Body of pancreas (tissue), 4 donors: ENCODE results near the gene MYEOV.

ENCODE experiments used
- POLR2A ChIP-seq, 3 donors: fragments of 450-650 bp; IDR thresholded peaks; one replicate each; pipeline ENCODE4 v1.6.1; 2016; ENCODE audit warnings: antibody characterized with exemption in 3 of 3, mild to moderate bottlenecking in 2 of 3
- TF ChIP-seq, protein P1 (sequence below), 7 experiments: fragments of 450-650 bp in 4 of 7; fragments of 200-600 bp in 3 of 7; sonication (generic) in 3 of 7; IDR thresholded peaks; one replicate each; pipeline ENCODE4 v1.5.1; 2016 to 2019; ENCODE audit warnings: antibody characterized with exemption in 7 of 7

- no peak for TF ChIP-seq POLR2A (IDR thresholded peaks at IDR 0.05)
- TF ChIP-seq, protein P1, sequence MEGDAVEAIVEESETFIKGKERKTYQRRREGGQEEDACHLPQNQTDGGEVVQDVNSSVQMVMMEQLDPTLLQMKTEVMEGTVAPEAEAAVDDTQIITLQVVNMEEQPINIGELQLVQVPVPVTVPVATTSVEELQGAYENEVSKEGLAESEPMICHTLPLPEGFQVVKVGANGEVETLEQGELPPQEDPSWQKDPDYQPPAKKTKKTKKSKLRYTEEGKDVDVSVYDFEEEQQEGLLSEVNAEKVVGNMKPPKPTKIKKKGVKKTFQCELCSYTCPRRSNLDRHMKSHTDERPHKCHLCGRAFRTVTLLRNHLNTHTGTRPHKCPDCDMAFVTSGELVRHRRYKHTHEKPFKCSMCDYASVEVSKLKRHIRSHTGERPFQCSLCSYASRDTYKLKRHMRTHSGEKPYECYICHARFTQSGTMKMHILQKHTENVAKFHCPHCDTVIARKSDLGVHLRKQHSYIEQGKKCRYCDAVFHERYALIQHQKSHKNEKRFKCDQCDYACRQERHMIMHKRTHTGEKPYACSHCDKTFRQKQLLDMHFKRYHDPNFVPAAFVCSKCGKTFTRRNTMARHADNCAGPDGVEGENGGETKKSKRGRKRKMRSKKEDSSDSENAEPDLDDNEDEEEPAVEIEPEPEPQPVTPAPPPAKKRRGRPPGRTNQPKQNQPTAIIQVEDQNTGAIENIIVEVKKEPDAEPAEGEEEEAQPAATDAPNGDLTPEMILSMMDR (IDR thresholded peaks at IDR 0.05): no peak
Measured at GRCh38 chr11:69335007-69335780, 41.2 kb downstream of the MYEOV start.
